ENCODE measurements around the gene MARCKSL1. TPM values are rescaled to one million over a fixed set of nuclear protein-coding genes. Genes with fewer than 3 reads are reported as not detected.

Gene MARCKSL1
- total and polyA plus RNA-seq, 2 of the 8 experiments (the other 6 are each of a cell fraction or from before 2014, with no cell fraction given), result 536 to 558 TPM

GRCh38 chr1:32305310-32305709, 30.7 kb downstream of the MARCKSL1 start:
- Histone ChIP-seq H2BK120ac (replicated peaks; ENCODE audit: low read depth, low read length) (no peak overlapping the region), H3K79me2 (ENCODE audit: control insufficient read depth in 1 of 2, insufficient read depth in 2 of 2, low read length in 2 of 2) (peaks cover 0 to 41% of the 10 kb centered on the region in 2 experiments; a peak in 2 of 4 replicates), H4K5ac (ENCODE audit: insufficient read length, low read depth, low read length) (no peak overlapping the region), H2AFZ (ENCODE audit: low read length) (no peak overlapping the region), H2AK5ac (ENCODE audit: low read depth, low read length) (no peak overlapping the region), H3K79me1 (ENCODE audit: low read depth, low read length) (peaks cover 6% of the 10 kb centered on the region), H3K36me3 (ENCODE audit: control insufficient read depth in 2 of 4, insufficient read depth in 4 of 4, low read length in 3 of 4) (peaks cover 5 to 30% (median 18%) of the 10 kb centered on the region in 4 experiments; a peak in 7 of 8 replicates), H3K4ac (replicated peaks; ENCODE audit: insufficient read length, low read depth, low read length) (no peak overlapping the region), H2BK5ac (ENCODE audit: low read depth, low read length) (no peak overlapping the region), H3K23ac (ENCODE audit: insufficient read length) (no peak overlapping the region), H2BK20ac (ENCODE audit: low read length) (no peak overlapping the region), H4K8ac (ENCODE audit: extremely low read depth, insufficient read depth, low read length) (no peak overlapping the region), H3K14ac (ENCODE audit: insufficient read length) (no peak overlapping the region), H3K9ac (replicated peaks in 1 of 4; ENCODE audit: extremely low read depth in 1 of 4, low read depth in 3 of 4, low read length in 3 of 4) (no peak overlapping the region), H2BK12ac (ENCODE audit: low read depth, low read length) (no peak overlapping the region), H3K27me3 (replicated peaks in 1 of 4; ENCODE audit: control insufficient read depth in 3 of 4, extremely low read depth in 1 of 4, insufficient read depth in 3 of 4, low read length in 3 of 4) (no peaks in the 10 kb centered on the region), H3K4me2 (ENCODE audit: insufficient read depth in 1 of 2, low read depth in 2 of 2, low read length in 2 of 2) (no peak overlapping the region), H3K56ac (replicated peaks; ENCODE audit: insufficient read length, low read depth, low read length) (no peak overlapping the region), H3K23me2 (ENCODE audit: low read depth, low read length) (no peaks in the 10 kb centered on the region), H3K4me3 (ENCODE audit: extremely low read depth in 1 of 4, insufficient read depth in 2 of 4, low read depth in 3 of 4, low read length in 4 of 4) (no peak overlapping the region), H3K18ac (ENCODE audit: extremely low read depth, low read length) (no peak overlapping the region), H3K27ac (ENCODE audit: low read depth, low read length) (no peak overlapping the region), H3K9me3 (ENCODE audit: insufficient read depth in 2 of 2, low read depth in 1 of 2, low read length in 1 of 2) (no peaks in the 10 kb centered on the region), H4K20me1 (replicated peaks in 1 of 2; ENCODE audit: control insufficient read depth in 1 of 2, insufficient read depth in 2 of 2, low read length in 2 of 2) (peaks cover 0 to 9% of the 10 kb centered on the region in 2 experiments), H4K91ac (replicated peaks; ENCODE audit: insufficient read length, low read length) (no peak overlapping the region), H3K4me1 (replicated peaks in 1 of 4; ENCODE audit: control insufficient read depth in 3 of 4, insufficient read depth in 4 of 4, low read length in 3 of 4) (no peaks in the 10 kb centered on the region), H2BK15ac (ENCODE audit: low read length) (no peak overlapping the region)
- FAIRE-seq (no peak), DNase-seq (ENCODE audit: low read depth in 1 of 2, low spot score in 2 of 2) (no peak)
- TF ChIP-seq CHD2 (IDR thresholded peaks at IDR 0.05; ENCODE audit: low read length), result no peak
- TF ChIP-seq SP1 (IDR thresholded peaks at IDR 0.05; ENCODE audit: low read depth, low read length), result no peak
- no peak for TF ChIP-seq EGR1 (IDR thresholded peaks at IDR 0.05; ENCODE audit: borderline replicate concordance, low read depth, low read length)
- TF ChIP-seq CTBP2 (IDR thresholded peaks at IDR 0.05; ENCODE audit: borderline replicate concordance, insufficient read depth, insufficient read length, low read length), result no peak
- no peak for TF ChIP-seq ZNF274 (IDR thresholded peaks at IDR 0.05; ENCODE audit: borderline replicate concordance, extremely low read depth, low read length)
- TF ChIP-seq KDM4A (IDR thresholded peaks at IDR 0.05; ENCODE audit: low read depth, low read length, severe bottlenecking), result no peak
- TF ChIP-seq E2F6 (IDR thresholded peaks at IDR 0.05), result no peak
- TF ChIP-seq POU5F1 (IDR thresholded peaks at IDR 0.05; ENCODE audit: low read depth, low read length), result no peak
- TF ChIP-seq ASH2L (IDR thresholded peaks at IDR 0.05; ENCODE audit: low read length), result no peak
- POLR2A ChIA-PET (ENCODE audit: partially characterized antibody), result interaction anchor here (1.3 to 2.0 kb wide), 2 partner anchors 31 to 98 kb away, joined by 3 to 5 read pairs; partner anchors contain the start of gene MARCKSL1
- CTCF ChIA-PET (ENCODE audit: partially characterized antibody), result interaction anchor here (1.1 kb wide), 1 partner anchor 14 kb away, joined by 4 read pairs; no protein-coding TSS in a partner anchor
- WGBS, 2 experiments (ENCODE audit: extremely low coverage in 1 of 2, insufficient coverage in 1 of 2, insufficient read length in 1 of 2, insufficient replicate concordance in 2 of 2, low coverage in 1 of 2, low lambda C conversion rate in 2 of 2, missing lambda C conversion rate in 1 of 2), result 95% methylated on average over 2 of the region's 2 CpGs; no CpG with 5 or more reads in 1 of the 2 experiments

Data from H1 (cell line).